GM18498 (cell line): Measurements from ENCODE around the gene HLA-DMA.

Experiments used
- ATAC-seq: cut with Tn5 transposase; IDR thresholded peaks from one replicate; pipeline ENCODE4 v1.9.1; 2021; ENCODE audit warnings: mild to moderate bottlenecking, moderate library complexity; ENCODE audit not compliant: unreplicated experiment

HLA-DMA gene

GRCh38 chr6:32933661-32934085 is 19.2 kb downstream of the HLA-DMA start:
- ATAC-seq: no peak

- ATAC-seq: no peak
Measured at GRCh38 chr6:32932132-32932868, 20.6 kb downstream of the HLA-DMA start.

- ATAC-seq: no peak
Measured at GRCh38 chr6:32931211-32931610, 21.7 kb downstream of the HLA-DMA start.

GRCh38 chr6:32922083-32922482 is 30.8 kb downstream of the HLA-DMA start:
- no peak for ATAC-seq

- ATAC-seq: no peak
Measured at GRCh38 chr6:32920715-32921114, 32.2 kb downstream of the HLA-DMA start.

GRCh38 chr6:32912951-32913350 is 39.9 kb downstream of the HLA-DMA start:
- no peak for ATAC-seq

- no peak for ATAC-seq
Measured at GRCh38 chr6:32908897-32909296, 44.0 kb downstream of the HLA-DMA start.

GRCh38 chr6:32906539-32906938 is 46.4 kb downstream of the HLA-DMA start:
- no peak for ATAC-seq

GRCh38 chr6:32905078-32905477 is 47.8 kb downstream of the HLA-DMA start:
- no peak for ATAC-seq

GRCh38 chr6:32903952-32904351 is 48.9 kb downstream of the HLA-DMA start:
- ATAC-seq: no peak
